Measurements from ENCODE around the gene GATAD2A. TPM values are rescaled to one million over a fixed set of nuclear protein-coding genes. Genes with fewer than 3 reads are reported as not detected.

The GATAD2A gene
- total and polyA plus RNA-seq, 2 of the 13 experiments (the other 11 are each of a cell fraction or from before 2014, with no cell fraction given), result 16.8 to 28.6 TPM

DNA sequence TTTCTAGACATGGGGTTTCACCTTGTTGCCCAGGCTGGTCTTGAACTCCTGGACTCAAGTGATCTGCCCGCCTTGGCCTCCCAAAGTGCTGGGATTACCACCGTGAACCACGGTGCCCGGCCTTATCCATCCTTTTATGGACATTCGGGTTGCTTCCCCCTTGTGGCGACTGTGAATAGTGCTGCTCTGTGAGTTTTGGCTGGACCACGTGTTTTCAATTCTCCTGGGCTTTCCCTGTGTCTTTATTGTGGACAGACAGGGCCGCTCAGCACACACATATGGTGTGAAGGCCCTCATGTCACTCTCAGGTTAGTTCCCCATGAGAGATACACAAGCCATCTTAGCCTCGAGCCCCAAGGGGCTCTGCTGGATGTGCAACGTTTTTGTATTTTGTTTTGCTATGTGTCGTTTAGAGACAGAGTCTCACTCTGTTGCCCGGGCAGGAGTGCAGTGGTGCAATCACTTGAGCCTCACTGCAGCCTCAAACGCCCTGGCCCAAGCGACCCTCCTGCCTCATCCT is 44.3 kb upstream of the GATAD2A start (continued):
- TF ChIP-seq MXD4 (CRISPR knock-in tag; IDR thresholded peaks at IDR 0.05) (peak; percentile 72; the same call in 1 of the 2 replicates), SP4 (CRISPR knock-in tag; IDR thresholded peaks at IDR 0.05) (0 out of 2 replicates have a peak, but pooled peaks have one; percentile 29), KDM4B (CRISPR knock-in tag; IDR thresholded peaks at IDR 0.05) (0 out of 2 replicates have a peak, but pooled peaks have one; percentile 55), RORA (CRISPR knock-in tag; IDR thresholded peaks at IDR 0.05) (no peak), ZNF484 (CRISPR knock-in tag; IDR thresholded peaks at IDR 0.05; ENCODE audit: borderline replicate concordance, low read depth) (no peak), THAP11 (CRISPR knock-in tag; IDR thresholded peaks at IDR 0.05) (peak; percentile 29; the same call in 1 of the 2 replicates), ZNF547 (CRISPR knock-in tag; IDR thresholded peaks at IDR 0.05) (no peak), SCMH1 (CRISPR knock-in tag; IDR thresholded peaks at IDR 0.05; ENCODE audit: borderline replicate concordance) (no peak), SOX13 (IDR thresholded peaks at IDR 0.05) (no peak), SOX13 (CRISPR knock-in tag; conservative IDR thresholded peaks at IDR 0.05 in 1 of 2, IDR thresholded peaks at IDR 0.05 in 1 of 2) (no peak), ZNF510 (CRISPR knock-in tag; IDR thresholded peaks at IDR 0.05; ENCODE audit: low read depth) (no peak), ZNF335 (CRISPR knock-in tag; IDR thresholded peaks at IDR 0.05) (no peak), ZNF496 (CRISPR knock-in tag; IDR thresholded peaks at IDR 0.05; ENCODE audit: insufficient replicate concordance) (no peak), RFX3 (CRISPR knock-in tag; IDR thresholded peaks at IDR 0.05) (no peak), SMC3 (IDR thresholded peaks at IDR 0.05; ENCODE audit: low read length) (peak; percentile 50), RBM39 (IDR thresholded peaks at IDR 0.05; ENCODE audit: low read depth, low read length, poor library complexity, severe bottlenecking) (no peak), TRIM24 (CRISPR knock-in tag; IDR thresholded peaks at IDR 0.05) (no peak), ZNF446 (CRISPR knock-in tag; IDR thresholded peaks at IDR 0.05) (no peak), SSRP1 (CRISPR knock-in tag; IDR thresholded peaks at IDR 0.05) (no peak), ZNF468 (CRISPR knock-in tag; IDR thresholded peaks at IDR 0.05) (no peak), MBD4 (IDR thresholded peaks at IDR 0.05; ENCODE audit: borderline replicate concordance, low read length) (no peak)
- TF ChIP-seq, protein P1, sequence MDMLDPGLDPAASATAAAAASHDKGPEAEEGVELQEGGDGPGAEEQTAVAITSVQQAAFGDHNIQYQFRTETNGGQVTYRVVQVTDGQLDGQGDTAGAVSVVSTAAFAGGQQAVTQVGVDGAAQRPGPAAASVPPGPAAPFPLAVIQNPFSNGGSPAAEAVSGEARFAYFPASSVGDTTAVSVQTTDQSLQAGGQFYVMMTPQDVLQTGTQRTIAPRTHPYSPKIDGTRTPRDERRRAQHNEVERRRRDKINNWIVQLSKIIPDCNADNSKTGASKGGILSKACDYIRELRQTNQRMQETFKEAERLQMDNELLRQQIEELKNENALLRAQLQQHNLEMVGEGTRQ (IDR thresholded peaks at IDR 0.05; ENCODE audit: low read depth, low read length), result 0 out of 2 replicates have a peak, but pooled peaks have one; percentile 25
- TF ChIP-seq, protein P1 (CRISPR knock-in tag; IDR thresholded peaks at IDR 0.05; ENCODE audit: borderline replicate concordance), result peak; percentile 89
- TF ChIP-seq, protein P2, sequence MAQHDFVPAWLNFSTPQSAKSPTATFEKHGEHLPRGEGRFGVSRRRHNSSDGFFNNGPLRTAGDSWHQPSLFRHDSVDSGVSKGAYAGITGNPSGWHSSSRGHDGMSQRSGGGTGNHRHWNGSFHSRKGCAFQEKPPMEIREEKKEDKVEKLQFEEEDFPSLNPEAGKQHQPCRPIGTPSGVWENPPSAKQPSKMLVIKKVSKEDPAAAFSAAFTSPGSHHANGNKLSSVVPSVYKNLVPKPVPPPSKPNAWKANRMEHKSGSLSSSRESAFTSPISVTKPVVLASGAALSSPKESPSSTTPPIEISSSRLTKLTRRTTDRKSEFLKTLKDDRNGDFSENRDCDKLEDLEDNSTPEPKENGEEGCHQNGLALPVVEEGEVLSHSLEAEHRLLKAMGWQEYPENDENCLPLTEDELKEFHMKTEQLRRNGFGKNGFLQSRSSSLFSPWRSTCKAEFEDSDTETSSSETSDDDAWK (CRISPR knock-in tag; IDR thresholded peaks at IDR 0.05), result no peak
- TF ChIP-seq, protein P3, sequence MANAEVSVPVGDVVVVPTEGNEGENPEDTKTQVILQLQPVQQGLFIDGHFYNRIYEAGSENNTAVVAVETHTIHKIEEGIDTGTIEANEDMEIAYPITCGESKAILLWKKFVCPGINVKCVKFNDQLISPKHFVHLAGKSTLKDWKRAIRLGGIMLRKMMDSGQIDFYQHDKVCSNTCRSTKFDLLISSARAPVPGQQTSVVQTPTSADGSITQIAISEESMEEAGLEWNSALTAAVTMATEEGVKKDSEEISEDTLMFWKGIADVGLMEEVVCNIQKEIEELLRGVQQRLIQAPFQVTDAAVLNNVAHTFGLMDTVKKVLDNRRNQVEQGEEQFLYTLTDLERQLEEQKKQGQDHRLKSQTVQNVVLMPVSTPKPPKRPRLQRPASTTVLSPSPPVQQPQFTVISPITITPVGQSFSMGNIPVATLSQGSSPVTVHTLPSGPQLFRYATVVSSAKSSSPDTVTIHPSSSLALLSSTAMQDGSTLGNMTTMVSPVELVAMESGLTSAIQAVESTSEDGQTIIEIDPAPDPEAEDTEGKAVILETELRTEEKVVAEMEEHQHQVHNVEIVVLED (CRISPR knock-in tag; IDR thresholded peaks at IDR 0.05; ENCODE audit: borderline replicate concordance), result no peak
- TF ChIP-seq, protein P4, sequence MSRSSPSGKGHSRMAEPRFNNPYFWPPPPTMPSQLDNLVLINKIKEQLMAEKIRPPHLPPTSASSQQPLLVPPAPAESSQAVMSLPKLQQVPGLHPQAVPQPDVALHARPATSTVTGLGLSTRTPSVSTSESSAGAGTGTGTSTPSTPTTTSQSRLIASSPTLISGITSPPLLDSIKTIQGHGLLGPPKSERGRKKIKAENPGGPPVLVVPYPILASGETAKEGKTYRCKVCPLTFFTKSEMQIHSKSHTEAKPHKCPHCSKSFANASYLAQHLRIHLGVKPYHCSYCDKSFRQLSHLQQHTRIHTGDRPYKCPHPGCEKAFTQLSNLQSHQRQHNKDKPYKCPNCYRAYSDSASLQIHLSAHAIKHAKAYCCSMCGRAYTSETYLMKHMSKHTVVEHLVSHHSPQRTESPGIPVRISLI (CRISPR knock-in tag; IDR thresholded peaks at IDR 0.05; ENCODE audit: borderline replicate concordance), result 0 out of 2 replicates have a peak, but pooled peaks have one; percentile 22
